GM19025 (cell line): Measurements from ENCODE around the gene ALDH9A1.
"Not testable (repeated sequence)": the region's sequence is repeated elsewhere in the genome, so short reads cannot be mapped to it uniquely, and the experiment has no call there.

Experiments used
- ATAC-seq: cut with Tn5 transposase; IDR thresholded peaks from one replicate; pipeline ENCODE4 v1.9.1; 2021; ENCODE audit warnings: mild to moderate bottlenecking, low read depth, moderate library complexity; ENCODE audit not compliant: unreplicated experiment

ALDH9A1 gene

GRCh38 chr1:165688046-165688445, 10.3 kb downstream of the ALDH9A1 start:
- ATAC-seq = no peak

- ATAC-seq = peak; percentile 37
Observed at GRCh38 chr1:165686971-165687433, 11.4 kb downstream of the ALDH9A1 start.

GRCh38 chr1:165686121-165686970, 12.0 kb downstream of the ALDH9A1 start:
- peak; percentile 59 for ATAC-seq

GRCh38 chr1:165683848-165684485, 14.4 kb downstream of the ALDH9A1 start:
- no peak for ATAC-seq

- ATAC-seq = not testable (repeated sequence)
Observed at GRCh38 chr1:165680773-165681172, 17.6 kb downstream of the ALDH9A1 start.

GRCh38 chr1:165680303-165680702, 18.1 kb downstream of the ALDH9A1 start:
- ATAC-seq = no peak

- no peak for ATAC-seq
Observed at GRCh38 chr1:165679282-165680036, 18.9 kb downstream of the ALDH9A1 start.

GRCh38 chr1:165678509-165678908, 19.9 kb downstream of the ALDH9A1 start:
- no peak for ATAC-seq

GRCh38 chr1:165675794-165676193, 22.6 kb downstream of the ALDH9A1 start:
- no peak for ATAC-seq

GRCh38 chr1:165674599-165674998, 23.8 kb downstream of the ALDH9A1 start:
- ATAC-seq = no peak

GRCh38 chr1:165671526-165671925, 26.8 kb downstream of the ALDH9A1 start:
- ATAC-seq = no peak

- ATAC-seq = no peak
Observed at GRCh38 chr1:165668184-165668583, 30.2 kb downstream of the ALDH9A1 start.

- no peak for ATAC-seq
Observed at GRCh38 chr1:165666152-165666825, 32.1 kb downstream of the ALDH9A1 start.

GRCh38 chr1:165662186-165662585, 36.2 kb downstream of the ALDH9A1 start:
- no peak for ATAC-seq

- ATAC-seq = no peak
Observed at GRCh38 chr1:165661703-165662102, 36.7 kb downstream of the ALDH9A1 start.

GRCh38 chr1:165659581-165659895, 38.8 kb downstream of the ALDH9A1 start:
- no peak for ATAC-seq

- not testable (repeated sequence) for ATAC-seq
Observed at GRCh38 chr1:165658766-165659580, 39.4 kb downstream of the ALDH9A1 start.

- no peak for ATAC-seq
Observed at GRCh38 chr1:165650981-165651625, 47.3 kb downstream of the ALDH9A1 start.

GRCh38 chr1:165648919-165649572, 49.3 kb downstream of the ALDH9A1 start:
- ATAC-seq = no peak
